Endodermal cell (in vitro differentiated cells): ENCODE measurements around the gene STX10. TPM values are rescaled to one million over a fixed set of nuclear protein-coding genes. Genes with fewer than 3 reads are reported as not detected.
A peak's percentile ranks its signal among the peaks of the same experiment; 100 is the strongest.

Experiments
- DNase-seq: peaks from one replicate; pipeline ENCODE4 v3.0.0-alpha.2; 2017
- H3K27ac ChIP-seq: 2 replicates; pipeline ENCODE4 v1.5.1; 2013; ENCODE audit warnings: mild to moderate bottlenecking, low read depth, low read length, moderate library complexity
- H3K27me3 ChIP-seq: 2 replicates; pipeline ENCODE4 v1.6.1; 2013; ENCODE audit warnings: mild to moderate bottlenecking, low read length, moderate library complexity; ENCODE audit not compliant: insufficient read depth, control insufficient read depth, poor library complexity, severe bottlenecking
- H3K36me3 ChIP-seq: 2 replicates; pipeline ENCODE4 v1.7.0; 2013; ENCODE audit warnings: mild to moderate bottlenecking, low read length, moderate library complexity; ENCODE audit not compliant: control insufficient read depth, insufficient read depth
- H3K4me1 ChIP-seq: one replicate; pipeline ENCODE4 v1.7.0; 2013; ENCODE audit warnings: low read length; ENCODE audit not compliant: control insufficient read depth, insufficient read depth
- H3K4me3 ChIP-seq: 2 replicates; pipeline ENCODE4 v1.5.1; 2013; ENCODE audit warnings: mild to moderate bottlenecking, low read length, moderate library complexity
- H3K9ac ChIP-seq: 2 replicates; pipeline ENCODE4 v1.6.1; 2013; ENCODE audit warnings: mild to moderate bottlenecking, low read length, moderate library complexity; ENCODE audit not compliant: poor library complexity, severe bottlenecking; ENCODE audit errors: extremely low read depth
- H3K9me3 ChIP-seq: 2 replicates; pipeline ENCODE4 v1.6.1; 2013; ENCODE audit warnings: mild to moderate bottlenecking, low read length, moderate library complexity; ENCODE audit not compliant: control insufficient read depth
- H3K27ac Mint-ChIP-seq: 2 replicates; pipeline ENCODE4 v1.8.0; 2020; ENCODE audit warnings: mixed read lengths
- H3K27me3 Mint-ChIP-seq: 2 replicates; pipeline ENCODE4 v1.8.0; 2021; ENCODE audit warnings: mild to moderate bottlenecking, mixed read lengths; ENCODE audit not compliant: insufficient read depth
- H3K36me3 Mint-ChIP-seq: 2 replicates; pipeline ENCODE4 v1.8.0; 2020; ENCODE audit warnings: low read depth, mixed read lengths
- H3K4me1 Mint-ChIP-seq: 2 replicates; pipeline ENCODE4 v1.8.0; 2020; ENCODE audit warnings: mixed read lengths
- H3K4me3 Mint-ChIP-seq: 2 replicates; pipeline ENCODE4 v1.8.0; 2020; ENCODE audit warnings: mild to moderate bottlenecking, moderate library complexity, mixed read lengths
- H3K9me3 Mint-ChIP-seq: 2 replicates; pipeline ENCODE4 v1.8.0; 2020; ENCODE audit warnings: mild to moderate bottlenecking, mixed read lengths
- WGBS, 2 experiments: methylation state at CpG; one replicate each; pipeline versions ENCODE4 v1.1.5 to v1.1.7; 2013; ENCODE audit warnings: missing lambda C conversion rate in 2 of 2, mixed read lengths in 1 of 2; ENCODE audit not compliant: insufficient coverage in 1 of 2, insufficient read length in 1 of 2; 5-methylcytosine and 5-hydroxymethylcytosine counted together
- total RNA-seq, 2 donors: library from RNA; stranded (reverse); fragmentation: NEBNext Ultra II Directional in 1 of 2; extraction: Animal tissue kit (Norgen Biotek cat#: 25700) in 1 of 2; gene quantifications; 2 replicates in 1 of 2; 3 replicates in 1 of 2; pipeline ENCODE4 v1.2.1, GENCODE V29; 2021
- TF ChIP-seq, protein P1 (sequence below): fragments of 200-600 bp; sonication (generic); conservative IDR thresholded peaks from 2 replicates; pipeline ENCODE4 v1.5.0; 2021; ENCODE audit warnings: antibody characterized with exemption, mild to moderate bottlenecking

Gene STX10
- total RNA-seq, 2 donors from 2014 or later, result 30.8 to 34.8 TPM

DNA sequence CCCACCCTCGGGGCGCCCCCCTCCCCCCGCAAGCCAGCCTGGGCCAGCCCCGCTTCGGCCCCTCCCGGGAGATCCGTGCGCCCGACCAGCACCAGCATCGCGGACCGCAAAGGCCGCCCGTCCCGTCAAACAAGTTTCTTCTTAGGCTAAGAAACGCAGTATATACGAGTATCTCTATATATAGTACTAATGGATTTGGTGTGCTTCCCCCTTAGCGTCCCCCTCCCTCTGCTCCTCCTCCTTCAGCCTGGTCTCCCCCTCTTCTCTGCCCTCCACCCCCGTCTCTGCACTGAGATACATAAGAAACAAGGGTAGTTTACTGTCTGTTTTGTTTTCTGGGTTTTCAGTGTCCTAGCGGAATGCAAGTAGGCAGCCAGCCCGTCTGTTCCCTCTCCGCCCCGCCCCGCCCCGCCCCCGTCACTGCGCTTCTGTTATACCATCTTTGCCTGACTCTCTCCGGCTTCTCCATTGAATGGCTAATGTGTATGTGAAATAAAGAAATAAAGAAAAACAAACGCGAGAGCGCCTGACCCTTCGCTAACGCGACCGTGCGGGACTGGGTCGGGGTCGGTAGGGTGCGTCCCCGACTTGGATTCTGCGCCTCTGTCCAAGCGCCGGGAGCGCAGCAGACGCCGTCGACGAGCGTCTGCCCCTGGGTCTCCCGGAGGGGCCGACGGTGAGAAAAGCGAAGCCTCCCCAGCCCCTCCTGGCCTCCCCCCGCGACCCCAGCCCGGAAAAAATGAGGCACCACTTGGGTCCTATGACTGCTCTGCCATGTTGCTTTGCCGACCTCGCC, 51.7 kb downstream of the STX10 start:
- WGBS, 2 experiments, result 6 to 8% methylated on average over 24 to 48 of the region's 58 CpGs
- DNase-seq, result peak; percentile 75
- H3K36me3 ChIP-seq, result no peaks in the 10 kb centered on the region
- peaks cover 84% of the 10 kb centered on the region for H3K27me3 ChIP-seq
- Mint-ChIP-seq H3K9me3 (no peaks in the 10 kb centered on the region), H3K27me3 (peaks cover 81% of the 10 kb centered on the region), H3K36me3 (peaks cover 6% of the 10 kb centered on the region), H3K4me1 (peaks cover 17% of the 10 kb centered on the region), H3K27ac (no peak overlapping the region), H3K4me3 (no peak overlapping the region)
- TF ChIP-seq, protein P1, sequence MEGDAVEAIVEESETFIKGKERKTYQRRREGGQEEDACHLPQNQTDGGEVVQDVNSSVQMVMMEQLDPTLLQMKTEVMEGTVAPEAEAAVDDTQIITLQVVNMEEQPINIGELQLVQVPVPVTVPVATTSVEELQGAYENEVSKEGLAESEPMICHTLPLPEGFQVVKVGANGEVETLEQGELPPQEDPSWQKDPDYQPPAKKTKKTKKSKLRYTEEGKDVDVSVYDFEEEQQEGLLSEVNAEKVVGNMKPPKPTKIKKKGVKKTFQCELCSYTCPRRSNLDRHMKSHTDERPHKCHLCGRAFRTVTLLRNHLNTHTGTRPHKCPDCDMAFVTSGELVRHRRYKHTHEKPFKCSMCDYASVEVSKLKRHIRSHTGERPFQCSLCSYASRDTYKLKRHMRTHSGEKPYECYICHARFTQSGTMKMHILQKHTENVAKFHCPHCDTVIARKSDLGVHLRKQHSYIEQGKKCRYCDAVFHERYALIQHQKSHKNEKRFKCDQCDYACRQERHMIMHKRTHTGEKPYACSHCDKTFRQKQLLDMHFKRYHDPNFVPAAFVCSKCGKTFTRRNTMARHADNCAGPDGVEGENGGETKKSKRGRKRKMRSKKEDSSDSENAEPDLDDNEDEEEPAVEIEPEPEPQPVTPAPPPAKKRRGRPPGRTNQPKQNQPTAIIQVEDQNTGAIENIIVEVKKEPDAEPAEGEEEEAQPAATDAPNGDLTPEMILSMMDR, result no peak
- no peaks in the 10 kb centered on the region for H3K9me3 ChIP-seq
- H3K4me3 ChIP-seq, result no peak overlapping the region
- no peak overlapping the region for H3K27ac ChIP-seq
- no peak overlapping the region for H3K9ac ChIP-seq
- no peaks in the 10 kb centered on the region for H3K4me1 ChIP-seq

DNA sequence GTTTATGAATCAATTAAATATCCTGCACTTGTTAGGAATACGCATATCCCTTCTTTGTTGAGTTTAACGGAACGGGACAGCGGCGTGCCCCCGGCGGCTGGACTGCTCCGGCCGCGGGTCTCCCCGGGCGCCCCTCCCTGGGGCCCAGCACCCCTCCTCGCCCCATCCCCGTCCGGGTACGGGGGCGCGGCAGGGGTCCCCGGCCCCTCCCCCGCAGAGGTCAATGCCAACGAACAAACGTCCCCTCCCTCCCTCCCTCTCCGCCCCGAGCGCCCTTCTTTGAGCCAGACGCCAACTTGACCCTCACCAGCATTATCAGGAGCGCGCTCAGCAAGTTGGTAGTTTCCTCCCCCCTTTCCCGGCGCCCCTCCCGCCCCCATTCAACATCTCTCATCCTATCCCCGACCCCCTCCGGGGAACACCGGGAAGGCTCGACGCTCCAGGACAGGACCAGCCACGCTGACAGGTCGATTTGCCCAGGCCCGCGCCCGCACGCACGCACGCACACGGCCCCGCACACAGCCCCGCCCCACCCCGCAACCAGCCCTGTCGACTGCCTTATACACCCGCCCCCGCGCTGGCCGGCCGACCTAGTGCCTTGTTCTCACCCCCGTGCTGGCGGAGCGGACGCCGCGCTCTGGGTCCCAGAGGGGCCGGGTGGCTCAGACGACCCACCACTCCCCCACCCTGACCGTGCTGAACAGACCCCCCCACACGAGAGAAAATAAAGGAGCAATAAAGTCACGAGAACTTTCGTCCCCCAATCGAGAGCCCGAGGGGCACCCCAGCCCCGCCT, 52.5 kb downstream of the STX10 start:
- Histone ChIP-seq H3K36me3 (no peaks in the 10 kb centered on the region), H3K4me3 (no peak overlapping the region), H3K9ac (no peak overlapping the region), H3K4me1 (no peaks in the 10 kb centered on the region), H3K27ac (no peak overlapping the region), H3K27me3 (peaks cover 84% of the 10 kb centered on the region), H3K9me3 (no peaks in the 10 kb centered on the region)
- no peak overlapping the region for H3K4me3 Mint-ChIP-seq
- H3K27me3 Mint-ChIP-seq, result peaks cover 85% of the 10 kb centered on the region
- no peaks in the 10 kb centered on the region for H3K9me3 Mint-ChIP-seq
- no peak for DNase-seq
- H3K27ac Mint-ChIP-seq, result no peak overlapping the region
- peaks cover 6% of the 10 kb centered on the region for H3K36me3 Mint-ChIP-seq
- TF ChIP-seq, protein P1, result no peak
- H3K4me1 Mint-ChIP-seq, result peaks cover 17% of the 10 kb centered on the region
- 2% methylated on average over 56 of the region's 69 CpGs; no CpG with 5 or more reads in 1 of the 2 experiments for WGBS, 2 experiments

DNA sequence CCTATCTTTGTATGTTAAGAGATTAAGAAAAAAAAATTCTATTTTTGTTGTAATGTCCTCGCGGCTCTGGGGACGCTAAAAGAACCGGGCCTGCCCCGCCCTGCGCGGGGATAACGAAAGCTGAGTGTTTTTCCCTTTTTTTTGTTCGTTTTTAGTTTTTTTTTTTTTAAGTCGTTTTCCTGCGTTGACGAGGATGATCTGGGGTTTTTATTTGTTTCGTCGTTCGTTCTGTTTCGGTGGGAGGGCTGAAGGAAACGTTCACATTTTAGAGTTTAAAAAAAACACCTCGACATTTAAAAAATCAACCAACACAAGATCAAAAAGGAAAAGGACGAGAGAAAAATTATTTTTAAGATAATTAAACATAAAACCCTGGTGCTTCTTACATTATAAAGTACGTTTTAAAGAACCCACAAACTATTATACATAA, 53.1 kb downstream of the STX10 start:
- H3K9ac ChIP-seq, result no peak overlapping the region
- H3K27ac Mint-ChIP-seq, result no peak overlapping the region
- no peaks in the 10 kb centered on the region for H3K36me3 ChIP-seq
- H3K27me3 Mint-ChIP-seq, result peaks cover 83% of the 10 kb centered on the region
- H3K4me3 ChIP-seq, result no peak overlapping the region
- no peaks in the 10 kb centered on the region for H3K9me3 ChIP-seq
- H3K27ac ChIP-seq, result no peak overlapping the region
- peaks cover 14% of the 10 kb centered on the region for H3K4me1 Mint-ChIP-seq
- TF ChIP-seq, protein P1, result no peak
- peaks cover 6% of the 10 kb centered on the region for H3K36me3 Mint-ChIP-seq
- no peak overlapping the region for H3K4me3 Mint-ChIP-seq
- peaks cover 3% of the 10 kb centered on the region for H3K4me1 ChIP-seq
- H3K9me3 Mint-ChIP-seq, result no peaks in the 10 kb centered on the region
- 7 to 20% methylated on average over 2 to 12 of the region's 20 CpGs for WGBS, 2 experiments
- DNase-seq, result no peak
- H3K27me3 ChIP-seq, result peaks cover 82% of the 10 kb centered on the region
